Measurements from ENCODE around the gene PVALB.

PVALB gene

DNA sequence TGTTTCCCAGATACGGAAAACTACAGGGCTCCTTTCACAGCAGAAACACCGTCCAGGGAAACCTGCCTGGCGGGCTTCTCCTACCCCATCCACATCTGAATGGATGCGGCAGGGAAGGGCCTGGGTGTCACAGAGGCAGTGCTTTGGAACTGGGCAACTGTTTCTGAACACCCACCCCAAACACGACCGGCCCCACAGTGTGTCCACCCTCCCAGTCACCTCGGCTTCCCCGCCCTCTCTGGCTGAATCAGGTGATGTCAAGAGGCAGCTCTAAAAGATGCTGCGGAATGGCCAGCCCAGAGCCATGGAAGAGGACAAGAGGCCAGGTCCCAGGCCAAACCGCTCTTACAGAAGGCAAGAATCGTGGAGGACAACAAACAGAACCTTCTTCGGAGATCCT is 62.9 kb downstream of the PVALB start:
- no peak for DNase-seq (ENCODE audit: low read depth)
- TF ChIP-seq, protein P1, sequence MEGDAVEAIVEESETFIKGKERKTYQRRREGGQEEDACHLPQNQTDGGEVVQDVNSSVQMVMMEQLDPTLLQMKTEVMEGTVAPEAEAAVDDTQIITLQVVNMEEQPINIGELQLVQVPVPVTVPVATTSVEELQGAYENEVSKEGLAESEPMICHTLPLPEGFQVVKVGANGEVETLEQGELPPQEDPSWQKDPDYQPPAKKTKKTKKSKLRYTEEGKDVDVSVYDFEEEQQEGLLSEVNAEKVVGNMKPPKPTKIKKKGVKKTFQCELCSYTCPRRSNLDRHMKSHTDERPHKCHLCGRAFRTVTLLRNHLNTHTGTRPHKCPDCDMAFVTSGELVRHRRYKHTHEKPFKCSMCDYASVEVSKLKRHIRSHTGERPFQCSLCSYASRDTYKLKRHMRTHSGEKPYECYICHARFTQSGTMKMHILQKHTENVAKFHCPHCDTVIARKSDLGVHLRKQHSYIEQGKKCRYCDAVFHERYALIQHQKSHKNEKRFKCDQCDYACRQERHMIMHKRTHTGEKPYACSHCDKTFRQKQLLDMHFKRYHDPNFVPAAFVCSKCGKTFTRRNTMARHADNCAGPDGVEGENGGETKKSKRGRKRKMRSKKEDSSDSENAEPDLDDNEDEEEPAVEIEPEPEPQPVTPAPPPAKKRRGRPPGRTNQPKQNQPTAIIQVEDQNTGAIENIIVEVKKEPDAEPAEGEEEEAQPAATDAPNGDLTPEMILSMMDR (conservative IDR thresholded peaks at IDR 0.05; ENCODE audit: low read depth, low read length) = no peak
- H3K4me3 ChIP-seq (ENCODE audit: low read length) = no peak overlapping the region

DNA sequence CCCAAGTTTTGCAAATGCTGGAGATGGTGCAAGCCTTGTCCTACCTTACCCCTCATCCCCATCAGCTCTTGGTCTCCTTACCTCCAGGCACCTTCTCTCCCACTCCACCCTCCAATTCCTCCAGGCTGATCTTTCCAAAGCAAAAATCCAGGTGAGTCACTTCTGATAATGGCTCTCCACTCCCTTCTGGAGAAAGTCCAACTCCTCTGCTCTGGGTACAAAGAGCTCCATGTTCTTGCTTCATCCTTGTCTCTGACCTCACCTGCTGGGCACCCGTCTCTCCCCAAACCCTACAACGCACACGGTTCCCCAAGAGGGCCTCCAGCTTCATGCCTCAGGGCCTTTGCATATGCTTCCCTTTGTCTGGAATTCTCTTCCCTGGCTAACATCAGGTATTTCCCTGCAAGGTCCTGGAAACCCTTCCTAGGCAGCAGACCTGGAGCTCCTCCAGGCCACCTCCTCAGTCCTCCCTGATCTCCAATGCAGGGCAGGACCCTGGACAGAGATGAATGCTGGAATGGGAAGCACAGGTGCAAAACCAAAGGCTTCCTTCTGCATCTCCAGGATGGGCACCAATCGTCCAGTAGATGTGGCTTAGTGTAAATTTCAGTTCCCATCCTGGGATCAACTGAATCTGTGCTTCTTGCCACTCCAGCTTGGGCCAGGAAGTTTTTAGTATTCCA is 63.6 kb downstream of the PVALB start:
- no peak overlapping the region for H3K4me3 ChIP-seq (ENCODE audit: low read length)
- DNase-seq (ENCODE audit: low read depth) = no peak
- TF ChIP-seq, protein P1 (conservative IDR thresholded peaks at IDR 0.05; ENCODE audit: low read depth, low read length) = no peak

All from retinal pigment epithelial cell (primary cell).